IPS DF 6.9 (cell line): Measurements from ENCODE around the gene ZNF652.
"Not testable (repeated sequence)": the region's sequence is repeated elsewhere in the genome, so short reads cannot be mapped to it uniquely, and the experiment has no call there.

ENCODE experiments used
- DNase-seq: peaks from one replicate; pipeline ENCODE4 v3.0.0-alpha.2; 2013; ENCODE audit warnings: low read depth, low spot score
- H3K27ac ChIP-seq: one replicate; pipeline ENCODE4 v1.5.1; 2013; ENCODE audit warnings: low read length, control low read depth
- H3K27me3 ChIP-seq: 2 replicates; pipeline ENCODE4 v1.6.1; 2013; ENCODE audit warnings: mild to moderate bottlenecking, low read length; ENCODE audit not compliant: control insufficient read depth, insufficient read depth
- H3K36me3 ChIP-seq: 2 replicates; pipeline ENCODE4 v1.6.1; 2013; ENCODE audit warnings: low read length; ENCODE audit not compliant: control insufficient read depth, insufficient read depth
- H3K4me1 ChIP-seq: 2 replicates; pipeline ENCODE4 v1.6.1; 2013; ENCODE audit warnings: low read length; ENCODE audit not compliant: control insufficient read depth, insufficient read depth
- H3K4me3 ChIP-seq: 2 replicates; pipeline ENCODE4 v1.5.1; 2013; ENCODE audit warnings: mild to moderate bottlenecking, low read length
- H3K9me3 ChIP-seq: 2 replicates; pipeline ENCODE4 v1.6.1; 2013; ENCODE audit warnings: low read length, inconsistent platforms; ENCODE audit not compliant: control insufficient read depth, insufficient read depth
- WGBS: extraction: QIAGEN DNeasy Blood & Tissue Kit; methylation state at CpG from one replicate; pipeline ENCODE4 v1.1.7; 2013; ENCODE audit warnings: mixed read lengths, missing lambda C conversion rate; ENCODE audit not compliant: insufficient read length, insufficient coverage; 5-methylcytosine and 5-hydroxymethylcytosine counted together

Gene ZNF652

GRCh38 chr17:49399995-49400394 is 37.9 kb upstream of the ZNF652 start:
- peaks cover 12% of the 10 kb centered on the region for H3K36me3 ChIP-seq
- whole genome bisulfite sequencing, result no CpG with 5 or more reads among the region's 3 CpGs
- no peaks in the 10 kb centered on the region for H3K27me3 ChIP-seq
- no peaks in the 10 kb centered on the region for H3K4me1 ChIP-seq
- no peak for DNase-seq
- H3K27ac ChIP-seq, result no peak overlapping the region
- no peaks in the 10 kb centered on the region for H3K9me3 ChIP-seq
- no peak overlapping the region for H3K4me3 ChIP-seq

GRCh38 chr17:49397586-49397985 is 35.5 kb upstream of the ZNF652 start:
- Histone ChIP-seq H3K4me3 (no peak overlapping the region), H3K27ac (no peak overlapping the region), H3K4me1 (no peaks in the 10 kb centered on the region), H3K9me3 (no peaks in the 10 kb centered on the region), H3K27me3 (no peaks in the 10 kb centered on the region), H3K36me3 (no peaks in the 10 kb centered on the region)
- no CpG with 5 or more reads among the region's 4 CpGs for WGBS
- DNase-seq, result no peak

- H3K27me3 ChIP-seq, result no peaks in the 10 kb centered on the region
- no peak overlapping the region for H3K4me3 ChIP-seq
- H3K36me3 ChIP-seq, result no peaks in the 10 kb centered on the region
- no peaks in the 10 kb centered on the region for H3K9me3 ChIP-seq
- no peak overlapping the region for H3K27ac ChIP-seq
- H3K4me1 ChIP-seq, result 0 out of 2 replicates have a peak, but pooled peaks cover 1% of the 10 kb centered on the region
- no CpG with 5 or more reads among the region's 8 CpGs for WGBS
- no peak for DNase-seq
These were observed 31.6 kb upstream of the ZNF652 start for GRCh38 chr17:49393491-49394255.

- H3K27ac ChIP-seq, result no peak overlapping the region
These were observed 28.7 kb upstream of the ZNF652 start for GRCh38 chr17:49390548-49391324.

GRCh38 chr17:49389514-49390347 is 27.7 kb upstream of the ZNF652 start:
- DNase-seq, H3K4me3 ChIP-seq, H3K27ac ChIP-seq, H3K9me3 ChIP-seq, H3K4me1 ChIP-seq, H3K27me3 ChIP-seq, H3K36me3 ChIP-seq: not testable (repeated sequence)
- WGBS, result no CpG with 5 or more reads among the region's 12 CpGs

More at GRCh38 chr17:49390548-49391324, 28.7 kb upstream of the ZNF652 start:
- Histone ChIP-seq H3K9me3 (no peaks in the 10 kb centered on the region), H3K36me3 (no peaks in the 10 kb centered on the region), H3K4me3 (no peak overlapping the region), H3K27me3 (no peaks in the 10 kb centered on the region), H3K4me1 (0 out of 2 replicates have a peak, but pooled peaks cover 1% of the 10 kb centered on the region)
- no peak for DNase-seq
- WGBS, result no CpG with 5 or more reads among the region's 9 CpGs

GRCh38 chr17:49388692-49389513 is 26.9 kb upstream of the ZNF652 start:
- no peak overlapping the region for H3K4me3 ChIP-seq
- no peak for DNase-seq
- H3K9me3 ChIP-seq, result no peaks in the 10 kb centered on the region
- no peaks in the 10 kb centered on the region for H3K36me3 ChIP-seq
- 0 out of 2 replicates have a peak, but pooled peaks cover 1% of the 10 kb centered on the region for H3K4me1 ChIP-seq
- no peaks in the 10 kb centered on the region for H3K27me3 ChIP-seq
- WGBS, result 100% methylated on average over 1 of the region's 8 CpGs
- H3K27ac ChIP-seq, result no peak overlapping the region

- no peak overlapping the region for H3K4me3 ChIP-seq
- no CpG with 5 or more reads among the region's 6 CpGs for WGBS
- DNase-seq, result no peak
These were observed 26.2 kb upstream of the ZNF652 start for GRCh38 chr17:49388290-49388640.

GRCh38 chr17:49387498-49388289 is 25.6 kb upstream of the ZNF652 start:
- no peak for DNase-seq
- Histone ChIP-seq H3K9me3 (no peaks in the 10 kb centered on the region), H3K27me3 (no peaks in the 10 kb centered on the region), H3K4me1 (peaks cover 1% of the 10 kb centered on the region; the same call in 1 of the 2 replicates), H3K4me3 (no peak overlapping the region), H3K36me3 (no peaks in the 10 kb centered on the region), H3K27ac (no peak overlapping the region)
- WGBS, result no CpG with 5 or more reads among the region's 11 CpGs

More at GRCh38 chr17:49388290-49388640, 26.2 kb upstream of the ZNF652 start:
- H3K27me3 ChIP-seq, result no peaks in the 10 kb centered on the region
- H3K27ac ChIP-seq, result no peak overlapping the region
- no peaks in the 10 kb centered on the region for H3K9me3 ChIP-seq
- no peaks in the 10 kb centered on the region for H3K36me3 ChIP-seq
- H3K4me1 ChIP-seq, result 0 out of 2 replicates have a peak, but pooled peaks cover 1% of the 10 kb centered on the region

- Histone ChIP-seq H3K9me3 (no peaks in the 10 kb centered on the region), H3K4me3 (no peak overlapping the region), H3K36me3 (no peaks in the 10 kb centered on the region), H3K27me3 (no peaks in the 10 kb centered on the region), H3K4me1 (peaks cover 1% of the 10 kb centered on the region; the same call in 1 of the 2 replicates), H3K27ac (no peak overlapping the region)
- WGBS, result no CpG with 5 or more reads among the region's 10 CpGs
- DNase-seq, result no peak
These were observed 24.3 kb upstream of the ZNF652 start for GRCh38 chr17:49386373-49386772.
